Activated CD4-positive, CD25-positive, alpha-beta regulatory T cell treated with anti-CD3 and anti-CD28 coated beads, Interleukin-2, amount 50 U/mL, for 72 hours (primary cell): Measurements from ENCODE around the gene GAS7.

ENCODE experiments used
- DNase-seq: peaks from one replicate; pipeline ENCODE4 v3.0.0; 2021

Gene GAS7

DNA sequence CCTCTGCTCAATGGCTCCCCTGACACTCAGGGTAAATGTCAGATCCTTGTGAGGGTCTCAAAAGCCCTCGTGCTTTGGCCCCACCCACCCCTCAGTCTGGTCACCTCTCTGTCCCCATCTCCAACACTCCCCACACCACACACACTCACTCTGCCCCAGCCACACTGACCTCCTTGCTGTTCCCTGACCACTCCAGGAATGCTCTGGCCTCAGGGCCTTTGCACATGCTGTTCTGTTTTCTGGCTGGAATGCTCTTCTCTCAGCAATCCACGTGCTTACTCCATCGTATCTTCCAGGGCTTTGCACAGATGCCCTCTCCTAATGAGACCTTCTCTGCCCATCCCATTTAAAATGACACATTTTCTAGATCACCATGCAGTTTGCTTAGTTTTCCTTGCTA lies 28.2 kb downstream of the GAS7 start:
- DNase-seq, result no peak

DNA sequence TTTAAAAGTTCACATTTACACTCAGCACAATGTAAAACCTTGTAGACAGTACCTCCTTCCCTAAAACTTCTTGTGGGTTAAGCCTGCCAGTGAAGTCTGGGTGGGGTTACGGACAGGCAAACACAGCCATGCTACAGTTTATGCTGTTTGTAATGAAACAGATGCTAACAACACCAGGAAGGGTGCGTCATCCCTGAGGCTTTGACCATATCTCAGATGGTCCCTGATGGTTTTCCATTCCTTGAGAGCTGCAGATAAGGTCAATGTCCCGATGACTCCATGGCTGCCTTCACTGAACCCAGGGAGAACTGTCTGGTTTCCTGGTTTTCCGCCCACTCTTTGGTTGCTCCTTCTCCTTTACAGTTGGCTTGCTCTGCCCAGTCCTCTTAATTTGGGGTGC lies 29.1 kb downstream of the GAS7 start:
- DNase-seq, result no peak

DNA sequence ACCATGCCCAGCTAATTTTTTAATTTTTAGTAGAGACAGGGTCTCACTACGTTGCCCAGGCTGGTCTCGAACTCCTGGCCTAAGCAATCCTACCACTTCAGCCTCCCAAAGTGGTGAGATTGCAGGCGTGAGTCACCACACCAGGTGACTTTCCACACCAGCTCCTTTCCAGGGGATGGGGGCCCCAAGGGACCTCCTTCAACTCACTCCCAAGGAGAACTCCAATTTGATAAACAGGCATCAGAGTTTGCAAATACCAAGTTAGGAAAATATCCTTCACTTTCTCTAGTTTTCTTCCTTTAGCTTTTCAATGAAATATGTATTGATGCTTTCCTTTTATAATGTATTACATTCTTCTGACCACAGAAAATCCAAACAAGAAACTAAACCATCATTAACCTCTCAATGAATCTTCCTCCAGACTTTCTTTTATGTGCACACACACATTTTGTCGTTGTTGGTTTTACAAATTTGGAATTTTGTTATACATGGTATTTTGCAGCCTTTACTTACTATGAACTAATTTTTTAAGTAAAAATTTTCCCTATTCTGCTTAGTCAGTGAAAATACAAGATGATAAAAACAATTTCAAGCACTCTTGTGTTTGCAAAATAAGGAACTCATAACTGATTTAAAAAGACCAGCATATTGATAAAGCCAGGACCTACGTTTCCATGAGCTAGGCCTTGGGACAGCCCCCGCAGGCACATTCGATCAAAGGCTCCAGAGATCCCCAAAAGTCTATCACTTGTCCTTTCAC lies 32.0 kb downstream of the GAS7 start:
- DNase-seq, result no peak

DNA sequence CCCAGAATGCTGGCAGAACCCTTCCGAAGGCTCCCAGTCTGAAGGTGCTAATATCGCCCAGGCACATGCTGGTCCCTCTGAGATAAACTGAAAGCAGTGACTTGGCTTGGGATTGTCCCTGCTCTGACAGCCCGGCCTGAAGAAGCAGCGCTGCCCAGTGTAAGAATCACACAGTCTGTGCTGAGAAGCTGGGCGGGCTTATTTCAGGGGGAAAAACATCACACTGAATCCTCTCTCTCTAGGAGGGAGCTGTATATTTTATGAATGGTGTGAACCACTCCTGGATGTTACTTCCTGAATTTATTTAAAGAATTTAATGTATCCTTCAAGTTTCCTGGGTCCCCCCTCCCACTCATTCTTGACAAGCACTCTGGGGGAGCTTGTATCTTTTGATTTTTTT lies 36.3 kb downstream of the GAS7 start:
- no peak for DNase-seq

DNA sequence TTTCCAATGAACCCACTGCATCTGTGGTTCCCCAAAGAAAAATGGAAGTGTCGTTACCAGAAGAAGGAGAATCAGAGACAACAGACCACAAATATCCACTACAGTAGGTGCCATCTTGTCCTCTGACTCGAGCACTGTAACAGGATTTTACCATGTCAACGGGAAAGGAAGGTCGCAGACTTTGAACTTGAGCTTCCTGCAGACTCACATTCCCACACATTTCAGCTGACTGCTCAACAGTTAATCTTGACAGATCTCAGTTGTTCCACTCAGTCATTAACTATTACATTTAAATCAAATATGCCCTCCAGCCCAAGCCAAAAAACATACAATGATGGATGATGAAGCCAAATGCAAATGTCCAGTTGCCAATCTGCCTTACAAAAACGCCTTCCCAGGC lies 37.0 kb downstream of the GAS7 start:
- DNase-seq, result no peak

DNA sequence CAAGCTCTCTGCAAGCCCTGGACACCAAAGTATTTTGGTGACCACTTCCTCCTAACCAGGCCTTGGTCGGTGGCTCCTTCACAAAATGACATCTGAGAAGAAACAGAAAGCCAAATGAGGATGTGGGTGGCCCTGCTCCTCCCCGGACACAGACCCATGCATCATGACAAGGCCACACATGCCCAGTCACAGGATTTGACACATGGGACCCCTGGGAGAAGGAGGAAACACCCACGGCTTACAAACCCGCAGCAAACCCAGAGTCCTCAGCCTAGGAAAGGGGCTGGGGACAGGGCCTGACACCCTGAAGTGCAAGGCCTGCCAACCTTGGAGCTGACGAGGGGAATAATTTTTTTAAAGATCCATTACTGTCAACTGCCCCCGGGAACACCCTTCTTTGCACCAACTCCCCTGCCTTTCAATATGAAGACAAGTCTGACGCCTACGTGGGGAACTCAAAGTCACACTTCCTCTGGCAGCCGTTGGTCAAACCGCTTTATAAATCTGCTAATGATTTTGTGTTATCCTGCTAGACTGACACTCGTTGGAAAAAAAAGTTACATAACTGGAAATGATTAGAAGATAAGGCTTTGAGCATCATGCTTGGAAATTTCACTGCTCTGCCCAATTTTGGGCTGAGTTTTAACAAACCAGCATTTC lies 41.3 kb downstream of the GAS7 start:
- no peak for DNase-seq

DNA sequence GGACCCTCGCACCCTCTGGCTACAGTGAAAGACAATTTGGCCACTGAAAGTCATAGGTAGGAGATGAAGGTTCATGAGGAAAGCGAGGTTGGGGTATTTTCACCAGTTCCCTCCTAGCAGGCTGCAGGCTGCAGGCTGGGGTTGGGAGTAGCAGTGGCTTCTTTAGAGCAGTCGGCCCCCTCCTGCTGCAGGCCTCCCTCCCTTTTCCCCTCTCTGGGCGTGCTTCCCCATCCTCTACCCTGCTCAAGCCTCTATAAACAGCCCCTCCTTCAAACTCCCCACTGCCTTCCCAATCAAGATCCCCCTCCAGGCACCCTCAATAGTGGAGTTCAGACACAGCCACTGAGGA lies 41.8 kb downstream of the GAS7 start:
- no peak for DNase-seq

DNA sequence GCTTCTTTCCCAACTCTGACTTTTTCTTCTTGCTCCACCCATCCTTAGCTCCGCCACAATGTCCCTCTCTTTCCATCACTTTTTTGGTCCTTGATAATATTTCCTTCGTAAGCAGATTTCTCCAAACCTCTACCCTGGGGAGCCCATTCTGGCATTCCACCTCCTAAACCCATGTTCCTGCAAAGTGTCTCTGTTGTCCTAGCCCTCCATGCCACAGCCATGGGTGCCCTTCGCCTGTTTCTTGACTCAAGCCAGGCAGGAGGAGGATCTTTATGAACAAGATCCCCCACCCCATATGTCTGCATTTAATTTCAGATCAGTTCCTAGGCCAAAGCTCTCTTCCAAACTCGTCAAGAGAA lies 42.4 kb downstream of the GAS7 start:
- DNase-seq, result no peak

DNA sequence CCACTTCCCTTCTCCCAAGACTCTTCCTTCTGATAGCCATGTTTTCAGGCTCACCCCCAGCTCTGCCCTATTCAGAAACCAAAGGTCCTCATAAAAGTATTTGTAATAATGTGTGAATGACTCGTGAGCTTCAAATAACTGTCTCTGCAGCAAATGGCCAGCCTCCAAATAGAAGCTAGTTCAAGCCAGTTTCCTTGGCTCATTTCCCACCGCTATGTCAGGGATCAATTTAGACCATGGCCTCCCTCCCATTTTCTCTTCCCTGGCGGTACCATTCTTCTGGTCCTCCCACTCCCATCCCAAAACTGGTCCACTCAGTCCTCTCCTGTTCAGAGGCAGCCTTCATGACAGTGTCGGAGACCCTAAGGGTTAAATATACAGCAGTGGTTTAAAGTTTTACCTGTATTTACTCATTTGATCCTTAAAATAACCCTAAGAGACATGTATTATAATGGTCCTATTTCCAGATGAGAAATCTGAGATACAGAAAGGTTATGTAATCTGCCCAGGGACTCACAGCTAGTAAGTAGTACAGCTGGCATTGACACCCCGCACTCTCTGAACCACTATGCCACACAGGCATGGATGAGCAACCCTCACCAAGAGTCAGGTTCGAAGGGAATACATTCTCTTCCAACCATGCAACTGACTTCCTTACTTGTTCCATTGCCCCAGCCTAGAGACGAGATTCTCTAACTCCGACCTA lies 42.9 kb downstream of the GAS7 start:
- DNase-seq, result no peak

DNA sequence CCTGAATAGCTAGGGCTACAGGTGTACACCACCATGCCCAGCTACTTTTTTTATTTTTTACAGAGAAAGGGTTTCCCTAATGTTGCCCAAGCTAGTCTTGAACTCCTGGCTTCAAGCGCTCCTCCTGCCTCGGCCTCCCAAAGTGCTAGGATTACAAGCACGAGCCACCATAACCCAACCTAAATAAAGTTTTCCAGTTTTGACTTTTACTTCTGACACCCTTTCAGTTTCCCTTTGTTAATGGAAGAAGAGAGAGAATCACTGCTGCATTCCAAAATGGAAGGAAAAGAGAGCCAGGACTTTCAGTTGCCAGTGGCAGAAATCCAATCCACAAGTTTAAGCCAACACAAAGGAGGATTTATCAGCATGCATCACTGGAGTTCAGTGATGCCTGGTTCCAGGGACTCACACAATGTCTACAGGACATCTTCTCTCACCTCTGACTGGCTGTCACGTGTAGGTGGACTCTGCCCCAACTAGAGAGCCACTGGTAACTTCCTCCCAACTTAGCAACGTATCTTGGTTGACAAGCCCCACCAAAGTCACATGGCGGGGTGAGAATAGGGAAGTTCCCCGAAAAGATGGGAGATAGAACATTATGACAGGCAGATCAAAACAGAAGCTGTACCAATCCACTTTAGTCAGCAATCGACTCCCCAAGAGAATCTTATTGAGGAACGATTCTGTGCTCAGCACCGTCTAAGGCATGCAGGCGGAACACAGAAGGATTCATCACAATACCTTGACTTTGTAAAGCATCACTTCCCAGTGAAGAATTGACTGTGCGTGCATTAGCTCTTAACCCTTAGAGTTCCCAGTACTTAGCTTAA lies 46.5 kb downstream of the GAS7 start:
- DNase-seq, result no peak

DNA sequence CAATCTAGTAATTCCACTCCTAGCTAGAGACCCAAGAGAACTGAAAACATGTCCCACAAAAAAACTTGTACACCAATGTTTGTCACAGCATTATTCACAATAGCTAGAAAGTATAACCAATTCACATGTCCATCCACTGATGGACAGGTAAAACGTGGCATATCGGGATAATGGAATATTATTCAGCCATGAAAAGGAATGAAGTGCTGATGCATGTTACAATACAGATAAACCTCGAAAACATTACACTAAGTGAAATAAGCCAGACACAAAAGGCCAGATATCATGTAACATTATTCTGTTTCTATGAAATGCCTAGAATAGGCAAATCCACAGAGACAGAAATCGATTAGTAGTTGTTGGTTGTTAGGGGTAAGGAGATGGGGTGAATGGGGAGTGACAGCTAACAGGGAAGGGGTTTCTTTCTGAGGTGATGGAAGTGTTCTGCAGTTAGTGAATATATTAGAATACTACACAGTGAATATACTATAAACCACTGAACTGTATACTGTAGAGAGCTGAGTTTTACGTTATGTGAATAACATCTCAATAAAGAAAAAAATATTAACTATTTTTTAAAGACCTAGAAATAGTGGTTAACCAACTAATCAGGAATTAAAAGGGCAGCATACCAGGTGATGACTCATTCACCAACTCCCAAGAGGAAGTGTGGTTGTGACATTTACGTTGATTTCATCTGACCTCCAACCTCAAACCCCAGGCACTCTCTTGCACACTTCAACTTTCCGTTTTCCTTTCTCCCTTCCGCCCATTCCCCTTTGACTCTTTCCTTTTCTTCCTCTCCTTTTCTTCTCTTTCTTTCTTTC lies 48.6 kb downstream of the GAS7 start:
- DNase-seq, result no peak

DNA sequence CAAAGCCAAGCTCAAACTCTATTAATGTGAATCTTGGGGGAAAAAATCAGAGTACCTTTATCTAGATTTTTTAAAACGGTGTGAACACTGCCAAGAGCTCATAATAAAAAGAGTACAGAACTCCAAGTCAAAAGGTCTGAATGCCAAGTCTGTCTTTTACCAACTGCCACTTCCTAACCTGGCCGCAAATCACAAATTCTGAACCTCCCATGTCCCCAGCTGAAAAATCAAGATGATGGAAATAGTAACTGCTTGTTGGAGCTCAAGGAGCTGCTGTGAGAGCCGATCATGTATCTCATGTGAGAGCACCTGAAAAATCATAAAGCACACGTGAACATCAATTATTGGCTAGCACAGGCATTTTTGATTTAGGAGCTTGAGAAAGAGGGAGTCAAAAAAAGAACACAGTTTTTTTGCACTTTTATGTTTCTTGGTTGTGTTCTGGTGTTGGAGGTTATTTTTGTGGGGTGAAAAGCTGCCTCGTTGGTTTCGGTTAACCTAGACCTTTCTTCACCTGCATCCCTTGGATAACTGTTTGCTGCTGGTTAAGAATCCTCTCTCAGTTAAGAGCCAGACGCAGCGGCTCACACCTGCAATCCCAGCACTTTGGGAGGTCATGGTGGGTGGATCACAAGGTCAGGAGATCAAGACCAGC lies 50.5 kb downstream of the GAS7 start:
- DNase-seq, result no peak

DNA sequence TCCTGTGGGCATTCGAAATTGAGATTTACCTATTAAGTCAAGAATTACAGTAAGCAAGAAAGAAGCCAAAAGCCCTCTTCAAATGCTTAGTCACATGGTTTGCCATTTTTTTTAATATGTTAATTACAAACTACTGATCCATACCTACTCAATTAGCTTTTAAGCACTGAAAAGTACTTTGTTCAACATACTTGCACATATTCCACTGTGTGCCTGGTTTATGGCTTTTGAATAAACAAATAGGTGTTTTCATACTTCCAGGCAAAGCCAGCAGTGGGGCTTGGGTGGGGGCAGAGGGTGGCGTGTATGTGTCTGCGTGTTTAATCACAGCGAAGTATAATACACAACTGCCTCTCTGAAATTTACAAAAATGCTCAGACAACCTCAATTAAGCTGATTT lies 51.4 kb downstream of the GAS7 start:
- no peak for DNase-seq

DNA sequence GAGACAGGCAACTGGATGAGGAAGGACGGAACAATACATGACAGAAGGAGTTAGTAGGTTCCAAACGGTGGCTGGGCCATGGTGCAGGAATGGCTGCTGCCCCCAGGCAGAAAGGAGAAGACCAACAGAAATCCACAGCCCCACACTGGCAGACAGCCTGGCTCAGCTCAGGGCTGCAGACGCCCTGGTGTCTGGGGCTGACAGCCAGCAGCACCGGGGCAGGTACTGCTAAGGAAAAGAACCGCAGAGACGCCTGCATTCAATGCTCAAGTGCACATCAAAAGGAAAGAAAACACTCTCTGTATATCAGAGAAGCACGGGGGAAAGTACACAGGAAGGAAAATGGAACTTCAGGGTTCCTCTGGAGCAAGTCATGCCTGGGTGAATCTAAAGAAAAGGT lies 53.4 kb downstream of the GAS7 start:
- no peak for DNase-seq

DNA sequence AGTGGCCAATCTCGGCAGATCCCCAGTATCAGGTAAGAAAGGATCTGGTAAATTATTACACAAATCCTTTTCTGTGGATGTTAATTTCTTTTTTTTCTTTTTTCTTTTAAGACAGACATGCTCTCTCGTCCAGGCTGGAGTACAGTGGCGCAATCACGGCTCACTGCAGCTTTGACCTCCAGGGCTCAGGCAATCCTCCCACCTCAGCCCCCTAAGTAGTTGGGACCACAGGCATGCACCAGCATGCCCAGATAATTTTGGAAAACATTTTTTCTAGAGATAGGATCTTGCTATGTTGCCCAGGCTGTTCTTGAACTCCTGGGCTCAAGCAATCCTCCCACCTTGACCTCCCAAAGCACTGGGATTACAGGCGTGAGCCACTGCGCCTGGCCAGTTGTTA lies 54.0 kb downstream of the GAS7 start:
- no peak for DNase-seq

DNA sequence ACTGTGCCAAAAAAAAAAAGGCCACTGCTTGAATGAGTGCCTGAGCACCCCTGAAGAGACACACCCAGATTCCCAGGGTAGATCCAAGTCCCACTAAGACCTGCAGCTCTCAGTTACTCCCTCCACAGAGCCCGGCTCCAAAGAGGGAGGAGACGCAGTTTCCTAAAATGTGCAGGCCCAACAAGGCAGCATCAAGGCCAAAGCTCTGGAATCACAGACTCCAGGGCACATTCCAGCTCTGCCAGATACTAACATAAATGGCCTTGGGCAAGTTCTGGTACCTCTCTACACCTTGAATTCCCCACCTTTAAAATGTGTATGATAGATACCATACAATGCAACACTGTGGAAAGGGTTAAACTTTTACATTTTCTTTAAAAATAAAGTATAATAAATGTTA lies 57.0 kb downstream of the GAS7 start:
- DNase-seq, result no peak

DNA sequence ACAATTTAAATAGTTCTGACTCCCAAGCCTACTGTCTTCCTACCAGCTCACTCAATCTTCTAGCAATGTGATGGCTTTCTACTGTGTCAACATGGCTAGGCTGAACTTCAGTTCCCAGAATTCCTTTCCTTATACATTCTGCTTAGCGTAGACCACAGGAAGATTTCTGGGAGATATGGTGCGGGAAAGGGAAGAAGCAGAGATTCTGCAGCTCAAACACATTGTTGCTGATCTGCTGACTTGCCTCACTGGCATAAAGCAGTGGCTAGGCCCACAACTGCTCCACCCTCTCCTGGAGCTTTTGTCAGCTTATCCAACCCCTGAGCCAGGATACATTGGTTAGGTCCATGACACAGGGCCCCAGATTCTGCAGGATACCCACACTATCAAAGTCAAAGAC lies 58.8 kb downstream of the GAS7 start:
- no peak for DNase-seq

DNA sequence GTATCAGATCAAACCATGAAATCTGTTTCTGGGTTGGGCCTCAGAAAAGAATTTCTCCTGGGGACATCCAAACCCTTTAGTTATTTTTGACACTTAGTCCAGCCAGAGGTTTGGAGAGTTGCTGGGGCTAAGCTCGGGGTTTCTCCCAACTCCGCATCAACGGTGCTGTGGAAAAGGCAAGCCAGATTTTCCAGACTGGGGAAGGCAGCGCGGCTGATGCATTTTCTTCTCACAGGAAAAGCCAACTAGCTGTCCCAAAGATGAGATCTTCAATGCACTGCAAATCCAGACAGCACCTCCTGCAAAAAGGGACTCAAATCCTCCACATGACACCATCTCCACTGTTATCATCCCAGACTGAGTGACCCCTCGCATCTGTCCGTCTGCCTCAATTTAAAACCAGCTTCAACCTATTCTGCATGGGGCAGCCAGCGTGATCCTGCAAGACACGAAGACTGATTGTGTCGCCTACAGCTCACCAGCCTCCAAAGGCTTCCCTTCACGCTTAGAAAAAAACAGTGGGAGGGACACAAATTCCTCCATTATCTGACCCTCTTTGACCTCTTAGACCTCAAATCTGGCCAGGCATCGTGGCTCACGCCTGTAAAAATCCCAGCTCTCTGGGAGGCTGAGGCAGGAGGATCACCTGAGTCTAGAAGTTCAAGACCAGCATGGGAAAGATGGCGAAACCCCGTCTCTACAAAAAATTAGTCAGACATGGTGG lies 62.0 kb downstream of the GAS7 start:
- no peak for DNase-seq

DNA sequence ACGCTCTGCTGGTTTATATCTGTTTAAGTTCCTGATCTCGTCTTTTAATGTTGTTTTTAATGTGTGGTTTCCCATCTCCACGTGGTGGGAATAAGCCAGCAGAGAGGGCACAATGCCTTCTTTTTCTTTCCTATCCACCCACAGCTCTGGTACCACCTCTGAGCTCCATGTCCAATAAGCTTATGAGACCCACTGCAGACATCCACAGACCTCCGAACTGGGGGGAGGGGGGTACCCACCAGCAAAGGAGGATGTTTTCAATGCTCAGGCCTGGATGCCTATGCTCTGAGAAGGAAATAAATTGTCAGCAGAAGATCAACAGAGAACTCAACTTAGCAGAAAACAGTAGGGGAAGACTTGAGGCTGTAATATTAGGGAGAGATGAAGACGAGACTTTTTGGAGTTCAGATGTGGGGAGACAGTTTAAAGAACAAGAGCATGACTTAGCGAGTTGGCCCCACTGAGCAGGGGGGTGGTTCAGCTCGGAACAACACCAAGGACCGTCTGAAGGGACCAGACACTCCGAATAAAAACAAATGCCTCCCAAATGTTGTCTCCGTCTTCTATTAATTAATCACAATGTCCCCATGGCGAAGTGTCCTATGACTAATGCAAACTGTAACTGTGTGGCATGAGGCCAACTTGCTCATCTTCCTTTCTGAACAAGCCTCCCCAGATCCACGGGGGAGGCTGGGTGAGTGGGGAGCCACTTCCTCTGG lies 62.7 kb downstream of the GAS7 start:
- DNase-seq, result no peak

DNA sequence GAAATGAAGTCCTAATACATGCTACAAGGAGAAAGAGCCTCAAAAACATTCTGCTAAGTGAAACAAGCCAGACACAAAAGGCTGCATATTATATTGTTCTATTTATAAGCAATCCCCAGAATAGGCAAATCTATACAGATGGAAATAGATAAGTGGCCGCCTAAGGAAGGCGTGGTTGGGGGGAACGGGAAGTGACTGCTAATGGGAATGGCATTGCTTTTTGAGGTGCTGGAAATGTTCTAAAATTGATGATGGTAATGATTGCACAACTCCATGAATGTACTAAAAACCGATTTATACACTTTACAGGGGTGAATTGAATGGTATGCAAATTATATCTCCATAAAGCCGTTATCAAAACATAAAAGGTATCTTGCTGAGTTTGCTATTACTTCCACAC lies 67.7 kb downstream of the GAS7 start:
- no peak for DNase-seq

DNA sequence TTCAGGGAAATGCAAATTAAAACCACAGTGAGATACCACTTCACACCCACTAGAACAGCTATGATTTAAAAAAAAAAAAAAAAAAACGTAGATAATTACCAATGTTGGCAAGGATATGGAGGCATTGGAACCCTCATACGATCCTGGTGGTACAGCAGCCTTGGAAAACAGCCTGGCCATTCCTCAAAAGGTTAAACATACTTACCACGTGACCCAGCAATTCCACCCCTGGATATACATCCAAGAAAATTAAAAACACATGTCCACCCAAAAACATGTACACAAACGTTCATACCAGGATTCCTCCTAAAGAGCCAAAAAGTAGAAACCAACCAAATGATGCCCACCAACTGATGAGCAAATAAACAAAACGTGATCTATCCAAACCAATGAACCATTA lies 68.1 kb downstream of the GAS7 start:
- no peak for DNase-seq
